ENCODE results near the gene CCIN. TPM values are rescaled to one million over a fixed set of nuclear protein-coding genes. Genes with fewer than 3 reads are reported as not detected.
A peak's percentile ranks its signal among the peaks of the same experiment; 100 is the strongest.

Gene CCIN
- total and polyA plus RNA-seq, 2 of the 13 experiments (the other 11 are each of a cell fraction or from before 2014, with no cell fraction given) = not detected

GRCh38 chr9:36190388-36191289 lies 21.5 kb downstream of the CCIN start, which contains the start of gene CLTA (continued):
- TF ChIP-seq ZSCAN30 (CRISPR knock-in tag; IDR thresholded peaks at IDR 0.05) (no peak), ZNF564 (CRISPR knock-in tag; IDR thresholded peaks at IDR 0.05) (peak; percentile 45; the same call in 1 of the 2 replicates), ZNF205 (CRISPR knock-in tag; IDR thresholded peaks at IDR 0.05) (no peak; the same call in 1 of the 2 replicates), ZFP1 (CRISPR knock-in tag; IDR thresholded peaks at IDR 0.05) (0 out of 2 replicates have a peak, but pooled peaks have one; percentile 14), NFE2L1 (CRISPR knock-in tag; IDR thresholded peaks at IDR 0.05; ENCODE audit: borderline replicate concordance) (0 out of 2 replicates have a peak, but pooled peaks have one; percentile 23), PCBP2 (optimal IDR thresholded peaks at IDR 0.05; ENCODE audit: low read depth, low read length, poor library complexity, severe bottlenecking) (no peak), BHLHE40 (IDR thresholded peaks at IDR 0.05; ENCODE audit: low read length) (peak; percentile 68), KDM5B (CRISPR knock-in tag; IDR thresholded peaks at IDR 0.05; ENCODE audit: borderline replicate concordance) (peak; percentile 84; the same call in 1 of the 2 replicates), BCL3 (CRISPR knock-in tag; IDR thresholded peaks at IDR 0.05) (peak; percentile 88), HOXA5 (CRISPR knock-in tag; IDR thresholded peaks at IDR 0.05) (peak; percentile 85), ZFP36L1 (CRISPR knock-in tag; IDR thresholded peaks at IDR 0.05) (peak; percentile 72; the same call in 1 of the 2 replicates), MAZ (IDR thresholded peaks at IDR 0.05; ENCODE audit: borderline replicate concordance, low read depth, low read length) (0 out of 2 replicates have a peak, but pooled peaks have one; percentile 84), MAZ (CRISPR knock-in tag; IDR thresholded peaks at IDR 0.05; ENCODE audit: low read depth) (peak; percentile 69), ZNF550 (CRISPR knock-in tag; IDR thresholded peaks at IDR 0.05; ENCODE audit: borderline replicate concordance) (no peak), ZBTB7B (CRISPR knock-in tag; IDR thresholded peaks at IDR 0.05) (0 out of 2 replicates have a peak, but pooled peaks have one; percentile 33), ZMYM4 (CRISPR knock-in tag; IDR thresholded peaks at IDR 0.05) (peak; percentile 80), ZNF354B (CRISPR knock-in tag; IDR thresholded peaks at IDR 0.05) (no peak), GABPA (IDR thresholded peaks at IDR 0.05; ENCODE audit: low read depth, low read length) (peak; percentile 84), GABPA (CRISPR knock-in tag; IDR thresholded peaks at IDR 0.05; ENCODE audit: low read depth) (peak; percentile 94), HNF4A (CRISPR knock-in tag; IDR thresholded peaks at IDR 0.05) (peak; percentile 29), ZNF766 (CRISPR knock-in tag; IDR thresholded peaks at IDR 0.05; ENCODE audit: borderline replicate concordance) (peak; percentile 82)
- TF ChIP-seq, protein P1, sequence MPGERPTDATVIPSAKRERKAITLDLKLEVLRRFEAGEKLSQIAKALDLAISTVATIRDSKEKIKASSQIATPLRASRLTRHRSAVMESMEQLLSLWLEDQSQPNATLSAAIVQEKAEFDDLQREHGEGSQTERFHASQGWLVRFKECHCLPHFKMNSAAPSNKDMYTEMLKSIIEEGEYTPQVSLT (CRISPR knock-in tag; IDR thresholded peaks at IDR 0.05; ENCODE audit: borderline replicate concordance, low read depth) = no peak
- TF ChIP-seq, protein P2, sequence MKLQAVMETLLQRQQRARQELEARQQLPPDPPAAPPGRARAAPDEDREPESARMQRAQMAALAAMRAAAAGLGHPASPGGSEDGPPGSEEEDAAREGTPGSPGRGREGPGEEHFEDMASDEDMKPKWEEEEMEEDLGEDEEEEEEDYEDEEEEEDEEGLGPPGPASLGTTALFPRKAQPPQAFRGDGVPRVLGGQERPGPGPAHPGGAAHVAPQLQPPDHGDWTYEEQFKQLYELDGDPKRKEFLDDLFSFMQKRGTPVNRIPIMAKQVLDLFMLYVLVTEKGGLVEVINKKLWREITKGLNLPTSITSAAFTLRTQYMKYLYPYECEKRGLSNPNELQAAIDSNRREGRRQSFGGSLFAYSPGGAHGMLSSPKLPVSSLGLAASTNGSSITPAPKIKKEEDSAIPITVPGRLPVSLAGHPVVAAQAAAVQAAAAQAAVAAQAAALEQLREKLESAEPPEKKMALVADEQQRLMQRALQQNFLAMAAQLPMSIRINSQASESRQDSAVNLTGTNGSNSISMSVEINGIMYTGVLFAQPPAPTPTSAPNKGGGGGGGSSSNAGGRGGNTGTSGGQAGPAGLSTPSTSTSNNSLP (IDR thresholded peaks at IDR 0.05; ENCODE audit: low read depth, low read length) = peak; percentile 25; the same call in 1 of the 2 replicates
- TF ChIP-seq, protein P3, sequence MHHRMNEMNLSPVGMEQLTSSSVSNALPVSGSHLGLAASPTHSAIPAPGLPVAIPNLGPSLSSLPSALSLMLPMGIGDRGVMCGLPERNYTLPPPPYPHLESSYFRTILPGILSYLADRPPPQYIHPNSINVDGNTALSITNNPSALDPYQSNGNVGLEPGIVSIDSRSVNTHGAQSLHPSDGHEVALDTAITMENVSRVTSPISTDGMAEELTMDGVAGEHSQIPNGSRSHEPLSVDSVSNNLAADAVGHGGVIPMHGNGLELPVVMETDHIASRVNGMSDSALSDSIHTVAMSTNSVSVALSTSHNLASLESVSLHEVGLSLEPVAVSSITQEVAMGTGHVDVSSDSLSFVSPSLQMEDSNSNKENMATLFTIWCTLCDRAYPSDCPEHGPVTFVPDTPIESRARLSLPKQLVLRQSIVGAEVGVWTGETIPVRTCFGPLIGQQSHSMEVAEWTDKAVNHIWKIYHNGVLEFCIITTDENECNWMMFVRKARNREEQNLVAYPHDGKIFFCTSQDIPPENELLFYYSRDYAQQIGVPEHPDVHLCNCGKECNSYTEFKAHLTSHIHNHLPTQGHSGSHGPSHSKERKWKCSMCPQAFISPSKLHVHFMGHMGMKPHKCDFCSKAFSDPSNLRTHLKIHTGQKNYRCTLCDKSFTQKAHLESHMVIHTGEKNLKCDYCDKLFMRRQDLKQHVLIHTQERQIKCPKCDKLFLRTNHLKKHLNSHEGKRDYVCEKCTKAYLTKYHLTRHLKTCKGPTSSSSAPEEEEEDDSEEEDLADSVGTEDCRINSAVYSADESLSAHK (CRISPR knock-in tag; IDR thresholded peaks at IDR 0.05; ENCODE audit: borderline replicate concordance) = no peak

Measured in HepG2 (cell line).